Measurements from ENCODE around the gene RCAN1.

- no peak for TF ChIP-seq CTCF (IDR thresholded peaks at IDR 0.05)
- no peak for TF ChIP-seq POLR2A (IDR thresholded peaks at IDR 0.05)
These were observed 5.5 kb downstream of the RCAN1 start for GRCh38 chr21:34609244-34609932.
